Thyroid gland (tissue), 4 donors: Measurements from ENCODE around the gene SLC35E3. TPM values are rescaled to one million over a fixed set of nuclear protein-coding genes. Genes with fewer than 3 reads are reported as not detected.

ENCODE experiments used
- DNase-seq, 2 donors: peaks; one replicate each; pipeline ENCODE4 v3.0.0-alpha.2; 2019
- H3K27ac ChIP-seq, 3 donors: fragments of 200-600 bp; sonication (generic); 1 replicate in 2 of 3; 2 replicates in 1 of 3; pipeline ENCODE4 v1.5.1; 2016 to 2019; ENCODE audit warnings: mild to moderate bottlenecking in 1 of 3, moderate library complexity in 1 of 3
- H3K27me3 ChIP-seq: fragments of 200-600 bp; sonication (generic); one replicate; pipeline ENCODE4 v1.5.1; 2019
- H3K36me3 ChIP-seq, 2 donors: fragments of 200-600 bp; sonication (generic); one replicate each; pipeline ENCODE4 v1.5.1; 2016 to 2019
- H3K4me1 ChIP-seq, 2 donors: fragments of 200-600 bp; sonication (generic); one replicate each; pipeline ENCODE4 v1.5.1; 2017 to 2019
- H3K4me3 ChIP-seq, 3 donors: fragments of 200-600 bp; sonication (generic); replicated peaks in 1 of 3; 1 replicate in 2 of 3; 2 replicates in 1 of 3; pipeline ENCODE4 v1.5.1; 2016; ENCODE audit warnings: mild to moderate bottlenecking in 1 of 3
- H3K9me3 ChIP-seq: fragments of 200-600 bp; sonication (generic); one replicate; pipeline ENCODE4 v1.5.1; 2017
- CTCF ChIP-seq, 6 experiments: fragments of 200-600 bp in 3 of 6; fragments of 450-650 bp in 3 of 6; sonication (generic) in 3 of 6; IDR thresholded peaks; one replicate each; pipeline ENCODE4 v1.5.1; 2016 to 2019; ENCODE audit warnings: antibody characterized with exemption in 6 of 6, mild to moderate bottlenecking in 2 of 6, inconsistent platforms in 1 of 6, moderate library complexity in 1 of 6
- POLR2A ChIP-seq, 2 donors: fragments of 450-650 bp; IDR thresholded peaks; one replicate each; pipeline ENCODE4 v1.6.1; 2017; ENCODE audit warnings: antibody characterized with exemption in 2 of 2, mild to moderate bottlenecking in 2 of 2, moderate library complexity in 1 of 2
- WGBS, 2 donors: methylation state at CpG; one replicate each; pipeline ENCODE4 v1.1.5; 2017; 5-methylcytosine and 5-hydroxymethylcytosine counted together
- intact Hi-C: fragments of 100-400 bp; cut with DNase I; formaldehyde crosslinking; loops from one replicate; pipeline ENCODE4 v1.15.1; 2023
- total RNA-seq, 4 donors: library from RNA; depleted of rRNA; stranded (reverse); fragments of >200 nt; gene quantifications; one replicate each; pipeline ENCODE4 v1.2.3, GENCODE V29; 2016

The SLC35E3 gene
- total RNA-seq, 4 donors from 2014 or later: 2.1 to 4.0 (median 2.3) TPM

- Histone ChIP-seq H3K27ac (no peak overlapping the region), H3K4me1 (peaks cover 10% of the 10 kb centered on the region in 2 donors), H3K36me3 (peaks cover 6 to 11% of the 10 kb centered on the region in 2 donors), H3K4me3 (no peak overlapping the region), H3K9me3 (no peaks in the 10 kb centered on the region), H3K27me3 (no peaks in the 10 kb centered on the region)
- no peak for TF ChIP-seq POLR2A (IDR thresholded peaks at IDR 0.05)
- TF ChIP-seq CTCF (IDR thresholded peaks at IDR 0.05): no peak
- intact Hi-C loops: no loop called here
- 78 to 90% methylated on average over 4 of the region's 4 CpGs for WGBS, 2 donors
- DNase-seq: no peak
Measured at GRCh38 chr12:68750506-68750905, 4.5 kb downstream of the SLC35E3 start.

- Histone ChIP-seq H3K36me3 (peaks cover 6 to 11% of the 10 kb centered on the region in 2 donors), H3K9me3 (no peaks in the 10 kb centered on the region), H3K4me3 (no peak overlapping the region), H3K4me1 (no peaks in the 10 kb centered on the region), H3K27ac (no peak overlapping the region), H3K27me3 (no peaks in the 10 kb centered on the region)
- intact Hi-C loops: no loop called here
- WGBS, 2 donors: 72% methylated on average over 4 of the region's 4 CpGs
- DNase-seq: no peak
- TF ChIP-seq CTCF (IDR thresholded peaks at IDR 0.05) (no peak), POLR2A (IDR thresholded peaks at IDR 0.05) (no peak)
Measured at GRCh38 chr12:68755536-68756243, 9.7 kb downstream of the SLC35E3 start.

- Histone ChIP-seq H3K4me1 (no peaks in the 10 kb centered on the region), H3K9me3 (no peaks in the 10 kb centered on the region), H3K4me3 (no peak overlapping the region), H3K27me3 (no peaks in the 10 kb centered on the region), H3K36me3 (peaks cover 0 to 3% of the 10 kb centered on the region in 2 donors), H3K27ac (no peak overlapping the region)
- WGBS, 2 donors: 91 to 94% methylated on average over 5 of the region's 5 CpGs
- intact Hi-C loops: no loop called here
- TF ChIP-seq POLR2A (IDR thresholded peaks at IDR 0.05) (no peak), CTCF (IDR thresholded peaks at IDR 0.05) (no peak)
- DNase-seq: no peak
Measured at GRCh38 chr12:68759852-68760251, 13.9 kb downstream of the SLC35E3 start.

- Histone ChIP-seq H3K27ac (no peak overlapping the region), H3K4me3 (no peak overlapping the region), H3K4me1 (no peaks in the 10 kb centered on the region), H3K9me3 (no peaks in the 10 kb centered on the region), H3K27me3 (no peaks in the 10 kb centered on the region), H3K36me3 (no peaks in the 10 kb centered on the region)
- intact Hi-C loops: no loop called here
- TF ChIP-seq POLR2A (IDR thresholded peaks at IDR 0.05) (no peak), CTCF (IDR thresholded peaks at IDR 0.05) (no peak)
- 94 to 97% methylated on average over 7 of the region's 7 CpGs for WGBS, 2 donors
- no peak for DNase-seq
Measured at GRCh38 chr12:68760806-68761441, 14.9 kb downstream of the SLC35E3 start.

- WGBS, 2 donors: 89 to 96% methylated on average over 3 of the region's 3 CpGs
- H3K36me3 ChIP-seq: no peaks in the 10 kb centered on the region
- no peak overlapping the region for H3K27ac ChIP-seq
- no peak for DNase-seq
- no peak overlapping the region for H3K4me3 ChIP-seq
- H3K27me3 ChIP-seq: no peaks in the 10 kb centered on the region
- H3K9me3 ChIP-seq: no peaks in the 10 kb centered on the region
- no peak for TF ChIP-seq POLR2A (IDR thresholded peaks at IDR 0.05)
- TF ChIP-seq CTCF (IDR thresholded peaks at IDR 0.05): no peak
- H3K4me1 ChIP-seq: no peaks in the 10 kb centered on the region
- intact Hi-C loops: no loop called here
Measured at GRCh38 chr12:68761442-68761812, 15.5 kb downstream of the SLC35E3 start.
